GM12878 (cell line): ENCODE measurements around the gene ERC2.

Experiments
- CBX5 ChIP-seq: sonication (generic); IDR thresholded peaks from 2 replicates; pipeline ENCODE4 v1.6.1; 2016; ENCODE audit warnings: low read depth, moderate library complexity, mild to moderate bottlenecking, inconsistent platforms
- FOXK2 ChIP-seq: fragments of 450-650 bp; IDR thresholded peaks from 2 replicates; pipeline ENCODE4 v1.6.1; 2017; ENCODE audit warnings: mild to moderate bottlenecking, moderate library complexity
- FOXM1 ChIP-seq: IDR thresholded peaks from 2 replicates; pipeline ENCODE4 v1.6.1; 2012; ENCODE audit warnings: low read depth, mild to moderate bottlenecking, inconsistent platforms, low read length, moderate library complexity
- KDM1A ChIP-seq: fragments of 200-600 bp; sonication (generic); IDR thresholded peaks from 2 replicates; pipeline ENCODE4 v1.6.1; 2016; ENCODE audit warnings: borderline replicate concordance
- MEF2A ChIP-seq: IDR thresholded peaks from 2 replicates; pipeline ENCODE4 v1.6.1; 2011; ENCODE audit warnings: low read depth, mild to moderate bottlenecking, low read length, moderate library complexity; ENCODE audit not compliant: insufficient read depth
- MYC ChIP-seq: IDR thresholded peaks from 2 replicates; pipeline ENCODE4 v1.6.1; 2011; ENCODE audit warnings: mild to moderate bottlenecking, low read length, moderate library complexity, inconsistent platforms; ENCODE audit not compliant: insufficient read depth, insufficient replicate concordance, insufficient read length, severe bottlenecking
- NR2C2 ChIP-seq: IDR thresholded peaks from 2 replicates; pipeline ENCODE4 v1.6.1; 2011; ENCODE audit warnings: borderline replicate concordance, low read depth; ENCODE audit not compliant: control insufficient read depth, insufficient read length
- POLR2A ChIP-seq: IDR thresholded peaks from 2 replicates; pipeline ENCODE4 v1.6.1; 2011; ENCODE audit warnings: low read depth, mild to moderate bottlenecking, low read length
- RFX5 ChIP-seq: IDR thresholded peaks from 2 replicates; pipeline ENCODE4 v1.6.1; 2011; ENCODE audit warnings: low read depth, low read length, improper control_type of control experiment
- SIN3A ChIP-seq: IDR thresholded peaks from 2 replicates; pipeline ENCODE4 v1.6.1; 2012; ENCODE audit warnings: low read depth, low read length, improper control_type of control experiment
- TF ChIP-seq, protein P1 (sequence below): fragments of 450-650 bp; IDR thresholded peaks from 2 replicates; pipeline ENCODE4 v1.6.1; 2014; ENCODE audit warnings: mild to moderate bottlenecking
- TF ChIP-seq, protein P2 (sequence below): fragments of 450-650 bp; formaldehyde crosslinking; IDR thresholded peaks from 2 replicates; pipeline ENCODE4 v1.4.0; 2020; ENCODE audit warnings: mild to moderate bottlenecking, moderate library complexity
- TF ChIP-seq, protein P3 (sequence below), 3 experiments: IDR thresholded peaks in 2 of 3; conservative IDR thresholded peaks in 1 of 3; 2 replicates each; pipeline ENCODE4 v1.5.1; 2011; ENCODE audit warnings: low read depth in 3 of 3, low read length in 3 of 3, mild to moderate bottlenecking in 3 of 3, control low read depth in 2 of 3, moderate library complexity in 2 of 3, inconsistent platforms in 1 of 3, mixed read lengths in 1 of 3; ENCODE audit not compliant: control insufficient read depth in 2 of 3, insufficient read depth in 1 of 3; ENCODE audit errors: extremely low read depth in 1 of 3

DNA sequence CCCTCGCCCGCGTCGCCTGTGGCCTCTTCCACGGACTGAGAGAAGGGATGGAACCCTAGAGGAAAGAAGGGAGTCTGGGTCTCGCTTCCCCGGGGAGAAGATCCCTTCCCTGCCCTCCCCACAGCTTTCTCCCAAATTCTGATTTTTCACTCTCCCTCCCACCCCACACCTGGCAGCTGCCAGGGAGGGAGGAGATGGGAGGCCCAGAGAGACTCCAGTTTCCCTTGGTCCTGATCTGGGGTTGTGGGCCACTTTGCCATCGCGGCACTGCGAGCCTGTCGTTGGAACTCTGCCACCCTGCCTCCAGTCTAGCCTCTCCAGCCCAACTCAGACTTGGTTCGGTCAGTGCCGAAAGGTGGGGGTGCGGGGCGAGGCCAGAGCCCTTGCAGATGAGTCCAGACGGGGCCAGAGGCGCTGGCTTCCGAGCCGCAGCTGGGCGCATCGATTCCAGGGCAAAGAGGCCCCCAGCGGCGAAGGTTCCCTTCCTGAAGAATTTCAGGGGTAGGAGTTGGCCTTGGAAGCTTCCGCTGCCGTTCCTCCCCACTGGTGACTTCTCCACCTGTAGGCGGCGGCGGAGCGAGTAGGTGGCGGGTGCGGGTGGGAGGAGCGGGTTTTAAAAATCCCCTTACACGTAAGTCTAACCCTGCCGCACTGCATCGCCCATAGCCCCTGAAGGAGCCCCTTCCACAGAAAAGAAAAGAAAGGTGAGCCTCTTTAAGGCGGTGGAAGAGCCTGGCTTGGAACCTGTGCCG lies 986.3 kb downstream of the ERC2 start:
- no peak for TF ChIP-seq MEF2A
- no peak for TF ChIP-seq CBX5
- TF ChIP-seq, protein P1, sequence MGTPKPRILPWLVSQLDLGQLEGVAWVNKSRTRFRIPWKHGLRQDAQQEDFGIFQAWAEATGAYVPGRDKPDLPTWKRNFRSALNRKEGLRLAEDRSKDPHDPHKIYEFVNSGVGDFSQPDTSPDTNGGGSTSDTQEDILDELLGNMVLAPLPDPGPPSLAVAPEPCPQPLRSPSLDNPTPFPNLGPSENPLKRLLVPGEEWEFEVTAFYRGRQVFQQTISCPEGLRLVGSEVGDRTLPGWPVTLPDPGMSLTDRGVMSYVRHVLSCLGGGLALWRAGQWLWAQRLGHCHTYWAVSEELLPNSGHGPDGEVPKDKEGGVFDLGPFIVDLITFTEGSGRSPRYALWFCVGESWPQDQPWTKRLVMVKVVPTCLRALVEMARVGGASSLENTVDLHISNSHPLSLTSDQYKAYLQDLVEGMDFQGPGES = no peak
- no peak for TF ChIP-seq MYC
- no peak for TF ChIP-seq SIN3A
- TF ChIP-seq FOXM1 = no peak
- TF ChIP-seq, protein P2, sequence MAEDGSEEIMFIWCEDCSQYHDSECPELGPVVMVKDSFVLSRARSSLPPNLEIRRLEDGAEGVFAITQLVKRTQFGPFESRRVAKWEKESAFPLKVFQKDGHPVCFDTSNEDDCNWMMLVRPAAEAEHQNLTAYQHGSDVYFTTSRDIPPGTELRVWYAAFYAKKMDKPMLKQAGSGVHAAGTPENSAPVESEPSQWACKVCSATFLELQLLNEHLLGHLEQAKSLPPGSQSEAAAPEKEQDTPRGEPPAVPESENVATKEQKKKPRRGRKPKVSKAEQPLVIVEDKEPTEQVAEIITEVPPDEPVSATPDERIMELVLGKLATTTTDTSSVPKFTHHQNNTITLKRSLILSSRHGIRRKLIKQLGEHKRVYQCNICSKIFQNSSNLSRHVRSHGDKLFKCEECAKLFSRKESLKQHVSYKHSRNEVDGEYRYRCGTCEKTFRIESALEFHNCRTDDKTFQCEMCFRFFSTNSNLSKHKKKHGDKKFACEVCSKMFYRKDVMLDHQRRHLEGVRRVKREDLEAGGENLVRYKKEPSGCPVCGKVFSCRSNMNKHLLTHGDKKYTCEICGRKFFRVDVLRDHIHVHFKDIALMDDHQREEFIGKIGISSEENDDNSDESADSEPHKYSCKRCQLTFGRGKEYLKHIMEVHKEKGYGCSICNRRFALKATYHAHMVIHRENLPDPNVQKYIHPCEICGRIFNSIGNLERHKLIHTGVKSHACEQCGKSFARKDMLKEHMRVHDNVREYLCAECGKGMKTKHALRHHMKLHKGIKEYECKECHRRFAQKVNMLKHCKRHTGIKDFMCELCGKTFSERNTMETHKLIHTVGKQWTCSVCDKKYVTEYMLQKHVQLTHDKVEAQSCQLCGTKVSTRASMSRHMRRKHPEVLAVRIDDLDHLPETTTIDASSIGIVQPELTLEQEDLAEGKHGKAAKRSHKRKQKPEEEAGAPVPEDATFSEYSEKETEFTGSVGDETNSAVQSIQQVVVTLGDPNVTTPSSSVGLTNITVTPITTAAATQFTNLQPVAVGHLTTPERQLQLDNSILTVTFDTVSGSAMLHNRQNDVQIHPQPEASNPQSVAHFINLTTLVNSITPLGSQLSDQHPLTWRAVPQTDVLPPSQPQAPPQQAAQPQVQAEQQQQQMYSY = no peak
- TF ChIP-seq, protein P3, sequence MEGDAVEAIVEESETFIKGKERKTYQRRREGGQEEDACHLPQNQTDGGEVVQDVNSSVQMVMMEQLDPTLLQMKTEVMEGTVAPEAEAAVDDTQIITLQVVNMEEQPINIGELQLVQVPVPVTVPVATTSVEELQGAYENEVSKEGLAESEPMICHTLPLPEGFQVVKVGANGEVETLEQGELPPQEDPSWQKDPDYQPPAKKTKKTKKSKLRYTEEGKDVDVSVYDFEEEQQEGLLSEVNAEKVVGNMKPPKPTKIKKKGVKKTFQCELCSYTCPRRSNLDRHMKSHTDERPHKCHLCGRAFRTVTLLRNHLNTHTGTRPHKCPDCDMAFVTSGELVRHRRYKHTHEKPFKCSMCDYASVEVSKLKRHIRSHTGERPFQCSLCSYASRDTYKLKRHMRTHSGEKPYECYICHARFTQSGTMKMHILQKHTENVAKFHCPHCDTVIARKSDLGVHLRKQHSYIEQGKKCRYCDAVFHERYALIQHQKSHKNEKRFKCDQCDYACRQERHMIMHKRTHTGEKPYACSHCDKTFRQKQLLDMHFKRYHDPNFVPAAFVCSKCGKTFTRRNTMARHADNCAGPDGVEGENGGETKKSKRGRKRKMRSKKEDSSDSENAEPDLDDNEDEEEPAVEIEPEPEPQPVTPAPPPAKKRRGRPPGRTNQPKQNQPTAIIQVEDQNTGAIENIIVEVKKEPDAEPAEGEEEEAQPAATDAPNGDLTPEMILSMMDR (IDR thresholded peaks at IDR 0.05 in 2 of 3, conservative IDR thresholded peaks at IDR 0.05 in 1 of 3; ENCODE audit: control insufficient read depth in 2 of 3, extremely low read depth in 1 of 3, insufficient read depth in 1 of 3, low read depth in 3 of 3, low read length in 3 of 3) = peak in 2 of 3 experiments; percentile 21 to 24; a peak in 3 of 6 replicates
- TF ChIP-seq NR2C2 = no peak
- no peak for TF ChIP-seq KDM1A
- TF ChIP-seq POLR2A = no peak
- no peak for TF ChIP-seq FOXK2
- TF ChIP-seq RFX5 = no peak
